Lower leg skin (tissue), 4 donors: ENCODE data around the gene HOXD10. TPM values are rescaled to one million over a fixed set of nuclear protein-coding genes. Genes with fewer than 3 reads are reported as not detected.

Source experiments
- DNase-seq, 2 donors: peaks; one replicate each; pipeline ENCODE4 v3.0.0-alpha.2; 2019; ENCODE audit warnings: low spot score in 2 of 2
- H3K4me3 ChIP-seq: fragments of 200-600 bp; sonication (generic); 2 replicates; pipeline ENCODE4 v1.5.1; 2017; ENCODE audit warnings: mild to moderate bottlenecking, low read depth; ENCODE audit not compliant: poor library complexity, severe bottlenecking
- POLR2A ChIP-seq, 2 donors: fragments of 450-650 bp; IDR thresholded peaks; one replicate each; pipeline ENCODE4 v1.6.1; 2016 to 2017; ENCODE audit warnings: antibody characterized with exemption in 2 of 2, mild to moderate bottlenecking in 1 of 2, moderate library complexity in 1 of 2
- WGBS, 2 donors: methylation state at CpG; one replicate each; pipeline ENCODE4 v1.1.5; 2018; 5-methylcytosine and 5-hydroxymethylcytosine counted together
- intact Hi-C: fragments of 100-400 bp; cut with DNase I; formaldehyde crosslinking; loops from one replicate; pipeline ENCODE4 v1.15.0; 2023; ENCODE audit warnings: low total_unique reads
- total RNA-seq, 4 donors: library from RNA; depleted of rRNA; stranded (reverse); fragments of >200 nt; gene quantifications; one replicate each; pipeline ENCODE4 v1.1.0, GENCODE V29; 2016
- TF ChIP-seq, protein P1 (sequence below), 3 donors: fragments of 450-650 bp; IDR thresholded peaks; one replicate each; pipeline ENCODE4 v1.5.1; 2016; ENCODE audit warnings: antibody characterized with exemption in 3 of 3, mild to moderate bottlenecking in 3 of 3, moderate library complexity in 2 of 3

HOXD10 gene
- total RNA-seq, 4 donors from 2014 or later = 0.29 to 3.1 (median 1.4) TPM; not detected in 1

GRCh38 chr2:176088937-176089842 lies 27.4 kb upstream of the HOXD10 start:
- H3K4me3 ChIP-seq = no peak overlapping the region
- 10 to 13% methylated on average over 6 of the region's 6 CpGs for WGBS, 2 donors
- intact Hi-C loops = loop anchor here (5.0 kb wide), 1 partner anchor 402 kb away; no protein-coding TSS in a partner anchor
- TF ChIP-seq POLR2A (IDR thresholded peaks at IDR 0.05) = no peak
- TF ChIP-seq, protein P1, sequence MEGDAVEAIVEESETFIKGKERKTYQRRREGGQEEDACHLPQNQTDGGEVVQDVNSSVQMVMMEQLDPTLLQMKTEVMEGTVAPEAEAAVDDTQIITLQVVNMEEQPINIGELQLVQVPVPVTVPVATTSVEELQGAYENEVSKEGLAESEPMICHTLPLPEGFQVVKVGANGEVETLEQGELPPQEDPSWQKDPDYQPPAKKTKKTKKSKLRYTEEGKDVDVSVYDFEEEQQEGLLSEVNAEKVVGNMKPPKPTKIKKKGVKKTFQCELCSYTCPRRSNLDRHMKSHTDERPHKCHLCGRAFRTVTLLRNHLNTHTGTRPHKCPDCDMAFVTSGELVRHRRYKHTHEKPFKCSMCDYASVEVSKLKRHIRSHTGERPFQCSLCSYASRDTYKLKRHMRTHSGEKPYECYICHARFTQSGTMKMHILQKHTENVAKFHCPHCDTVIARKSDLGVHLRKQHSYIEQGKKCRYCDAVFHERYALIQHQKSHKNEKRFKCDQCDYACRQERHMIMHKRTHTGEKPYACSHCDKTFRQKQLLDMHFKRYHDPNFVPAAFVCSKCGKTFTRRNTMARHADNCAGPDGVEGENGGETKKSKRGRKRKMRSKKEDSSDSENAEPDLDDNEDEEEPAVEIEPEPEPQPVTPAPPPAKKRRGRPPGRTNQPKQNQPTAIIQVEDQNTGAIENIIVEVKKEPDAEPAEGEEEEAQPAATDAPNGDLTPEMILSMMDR (IDR thresholded peaks at IDR 0.05) = no peak
- peak in 1 of 2 donors; percentile 17 for DNase-seq

DNA sequence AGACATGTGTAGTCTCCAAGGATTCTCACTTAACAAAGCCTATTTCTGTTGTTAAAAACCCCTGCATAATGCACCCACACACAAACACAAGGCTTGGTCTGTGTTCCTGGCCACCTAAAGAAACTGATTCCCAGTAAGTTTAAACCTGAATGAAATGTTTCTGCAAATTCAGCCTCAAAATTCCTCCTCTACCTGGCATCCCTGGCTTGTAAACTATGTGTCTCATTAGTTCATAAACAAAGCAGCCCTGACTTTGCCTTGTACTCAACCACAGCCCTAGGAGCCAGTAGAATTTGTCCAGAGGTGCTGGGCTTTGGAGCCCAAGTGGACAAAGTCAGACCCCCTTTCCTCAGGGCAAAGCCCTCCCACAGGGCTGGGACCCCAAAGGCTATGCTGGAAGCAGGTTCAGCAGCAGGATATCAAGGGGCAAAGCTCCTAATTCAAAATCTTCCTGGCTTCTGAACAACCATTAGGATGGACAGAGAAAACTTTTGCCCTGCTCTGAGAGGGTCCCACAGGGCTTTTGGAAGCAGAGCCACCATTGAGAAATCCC lies 26.7 kb upstream of the HOXD10 start:
- intact Hi-C loops = loop anchor here (5.0 kb wide), 1 partner anchor 403 kb away; no protein-coding TSS in a partner anchor
- no peak for TF ChIP-seq POLR2A (IDR thresholded peaks at IDR 0.05)
- TF ChIP-seq, protein P1 (IDR thresholded peaks at IDR 0.05) = no peak
- peak in 1 of 2 donors; percentile 50 for DNase-seq
- H3K4me3 ChIP-seq = no peak overlapping the region

DNA sequence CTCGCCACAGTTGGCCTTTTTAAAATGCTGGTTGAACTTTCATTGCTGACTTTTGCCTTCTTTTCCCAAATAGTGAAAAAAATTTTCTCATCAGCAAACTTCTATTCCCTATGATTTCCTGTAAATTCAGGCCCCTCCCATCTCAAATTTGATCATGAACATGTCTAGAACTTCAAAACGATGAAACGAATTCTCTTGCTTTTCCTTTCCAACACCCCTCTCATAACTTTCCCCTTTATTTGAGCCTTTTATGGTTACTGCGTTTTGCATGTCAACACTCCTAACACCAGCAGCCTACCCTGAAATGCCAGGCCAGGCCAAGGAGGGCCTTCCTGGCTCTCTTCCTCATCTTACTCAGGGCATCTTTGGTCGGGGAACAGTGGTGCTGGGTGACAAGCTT lies 25.7 kb upstream of the HOXD10 start:
- intact Hi-C loops = no loop called here
- 35 to 36% methylated on average over 5 of the region's 5 CpGs for WGBS, 2 donors
- no peak for TF ChIP-seq POLR2A (IDR thresholded peaks at IDR 0.05)
- TF ChIP-seq, protein P1 (IDR thresholded peaks at IDR 0.05) = no peak

DNA sequence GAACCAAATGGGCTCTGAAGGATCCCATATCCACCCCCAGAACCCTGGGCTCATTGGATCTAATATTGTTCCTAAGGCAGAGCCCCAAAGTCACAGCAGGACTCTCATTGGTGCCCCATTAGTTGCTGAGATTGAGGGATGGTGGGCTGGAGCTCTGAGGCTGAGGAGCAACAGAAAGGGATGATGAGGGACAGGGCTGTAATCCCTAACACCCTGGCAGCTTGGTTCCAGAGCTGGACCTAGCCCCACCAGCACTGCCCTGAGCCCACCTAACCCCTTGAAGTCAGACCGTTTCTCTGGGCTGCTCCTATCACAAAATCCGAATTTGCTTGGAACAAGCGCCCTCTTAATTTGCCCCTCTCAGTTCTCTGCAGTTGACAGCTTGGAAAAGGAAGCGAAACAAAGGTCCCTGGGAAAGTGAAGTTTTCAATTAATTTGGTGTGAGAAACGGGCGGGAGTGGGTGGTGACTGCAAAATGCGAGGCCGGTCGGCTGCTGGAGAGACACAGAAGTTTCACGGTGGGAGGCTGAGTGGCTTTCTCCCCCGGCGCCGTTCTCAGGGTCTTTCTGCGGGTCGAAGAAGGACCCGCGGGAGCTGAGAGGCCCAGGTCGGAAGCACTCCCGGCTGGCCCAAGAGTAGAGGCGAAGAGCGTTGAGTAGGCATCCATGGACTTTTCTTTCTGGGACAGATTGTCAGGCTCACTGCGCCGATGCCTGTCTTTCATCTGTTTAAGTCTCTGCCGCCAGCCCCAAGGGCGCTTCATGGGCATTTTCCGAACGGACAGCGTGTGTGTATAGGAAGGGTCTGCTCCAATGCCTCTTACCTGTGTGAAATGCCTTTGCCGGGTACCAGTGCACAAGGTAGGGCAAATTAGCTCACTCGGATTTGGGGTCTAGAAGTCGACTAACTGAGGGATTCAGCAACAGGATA lies 25.0 kb upstream of the HOXD10 start:
- TF ChIP-seq POLR2A (IDR thresholded peaks at IDR 0.05) = no peak
- TF ChIP-seq, protein P1 (IDR thresholded peaks at IDR 0.05) = no peak
- intact Hi-C loops = no loop called here
- no peak overlapping the region for H3K4me3 ChIP-seq
- WGBS, 2 donors = 19 to 21% methylated on average over 31 of the region's 31 CpGs
- peak in 1 of 2 donors; percentile 75 for DNase-seq

More for the DNA sequence above, 25.7 kb upstream of the HOXD10 start:
- H3K4me3 ChIP-seq = no peak overlapping the region
- peak in 1 of 2 donors; percentile 48 for DNase-seq

- intact Hi-C loops = no loop called here
- WGBS, 2 donors = 1 to 5% methylated on average over 53 to 77 of the region's 95 CpGs
Observed at GRCh38 chr2:176092270-176093144, 24.1 kb upstream of the HOXD10 start, which contains the start of gene HOXD13. HOXD13 (plus strand) TSS chr2:176092721; CDS start chr2:176092891, 170 bp downstream.

More at GRCh38 chr2:176092270-176093144, 24.1 kb upstream of the HOXD10 start, which contains the start of gene HOXD13:
- peak in 1 of 2 donors; percentile 84 for DNase-seq
- no peak within 1 kb of the TSS for H3K4me3 ChIP-seq
- no peak for TF ChIP-seq POLR2A (IDR thresholded peaks at IDR 0.05)
- TF ChIP-seq, protein P1 (IDR thresholded peaks at IDR 0.05) = no peak
